ENCODE data around the gene ATRN. TPM values are rescaled to one million over a fixed set of nuclear protein-coding genes. Genes with fewer than 3 reads are reported as not detected.
"Not testable (repeated sequence)": the region's sequence is repeated elsewhere in the genome, so short reads cannot be mapped to it uniquely, and the experiment has no call there.

Gene ATRN
- total RNA-seq, 1 donor from 2014 or later = 31.6 TPM

GRCh38 chr20:3521852-3522740 is 51.3 kb downstream of the ATRN start:
- intact Hi-C loops (cut with DNase I) = no loop called here
- H3K9me3 ChIP-seq = no peaks in the 10 kb centered on the region
- H3K36me3 ChIP-seq = no peaks in the 10 kb centered on the region
- no peak for TF ChIP-seq CTCF (IDR thresholded peaks at IDR 0.05)
- no peak overlapping the region for H3K27ac ChIP-seq
- no peaks in the 10 kb centered on the region for H3K4me1 ChIP-seq
- DNase-seq (no peak), ATAC-seq (no peak)
- no peak overlapping the region for H3K4me3 ChIP-seq
- H3K27me3 ChIP-seq = no peaks in the 10 kb centered on the region

- ATAC-seq; H3K27ac ChIP-seq; H3K4me3 ChIP-seq; intact Hi-C loops (cut with DNase I); H3K4me1 ChIP-seq; H3K9me3 ChIP-seq; H3K27me3 ChIP-seq; H3K36me3 ChIP-seq; DNase-seq: not testable (repeated sequence)
These were observed 53.9 kb downstream of the ATRN start for GRCh38 chr20:3524696-3525095.

- Histone ChIP-seq H3K27ac (no peak overlapping the region), H3K36me3 (peaks cover 5% of the 10 kb centered on the region), H3K4me3 (no peak overlapping the region), H3K9me3 (no peaks in the 10 kb centered on the region), H3K27me3 (no peaks in the 10 kb centered on the region), H3K4me1 (no peaks in the 10 kb centered on the region)
- no peak for TF ChIP-seq CTCF (IDR thresholded peaks at IDR 0.05)
- no peak for ATAC-seq
- no peak for DNase-seq
- intact Hi-C loops (cut with DNase I) = no loop called here
These were observed 61.3 kb downstream of the ATRN start for GRCh38 chr20:3532089-3532615.

- H3K4me3 ChIP-seq; ATAC-seq; H3K4me1 ChIP-seq; DNase-seq; H3K27me3 ChIP-seq; H3K36me3 ChIP-seq; H3K27ac ChIP-seq; intact Hi-C loops (cut with DNase I); H3K9me3 ChIP-seq: not testable (repeated sequence)
These were observed 66.9 kb downstream of the ATRN start for GRCh38 chr20:3537733-3538132.

- no peak for ATAC-seq
These were observed 68.7 kb downstream of the ATRN start for GRCh38 chr20:3539311-3540107.

More at GRCh38 chr20:3539311-3540107, 68.7 kb downstream of the ATRN start:
- intact Hi-C loops (cut with DNase I) = no loop called here
- Histone ChIP-seq H3K9me3 (no peaks in the 10 kb centered on the region), H3K27me3 (no peaks in the 10 kb centered on the region), H3K4me3 (no peak overlapping the region), H3K36me3 (peaks cover 5% of the 10 kb centered on the region), H3K27ac (no peak overlapping the region), H3K4me1 (no peaks in the 10 kb centered on the region)
- TF ChIP-seq CTCF (IDR thresholded peaks at IDR 0.05) = no peak
- DNase-seq = no peak
